HG03135 (cell line): ENCODE measurements around the gene IFITM10.

Experiments
- ATAC-seq: cut with Tn5 transposase; IDR thresholded peaks from one replicate; pipeline ENCODE4 v1.9.1; 2021; ENCODE audit warnings: mild to moderate bottlenecking, moderate library complexity; ENCODE audit not compliant: unreplicated experiment

IFITM10 gene

DNA sequence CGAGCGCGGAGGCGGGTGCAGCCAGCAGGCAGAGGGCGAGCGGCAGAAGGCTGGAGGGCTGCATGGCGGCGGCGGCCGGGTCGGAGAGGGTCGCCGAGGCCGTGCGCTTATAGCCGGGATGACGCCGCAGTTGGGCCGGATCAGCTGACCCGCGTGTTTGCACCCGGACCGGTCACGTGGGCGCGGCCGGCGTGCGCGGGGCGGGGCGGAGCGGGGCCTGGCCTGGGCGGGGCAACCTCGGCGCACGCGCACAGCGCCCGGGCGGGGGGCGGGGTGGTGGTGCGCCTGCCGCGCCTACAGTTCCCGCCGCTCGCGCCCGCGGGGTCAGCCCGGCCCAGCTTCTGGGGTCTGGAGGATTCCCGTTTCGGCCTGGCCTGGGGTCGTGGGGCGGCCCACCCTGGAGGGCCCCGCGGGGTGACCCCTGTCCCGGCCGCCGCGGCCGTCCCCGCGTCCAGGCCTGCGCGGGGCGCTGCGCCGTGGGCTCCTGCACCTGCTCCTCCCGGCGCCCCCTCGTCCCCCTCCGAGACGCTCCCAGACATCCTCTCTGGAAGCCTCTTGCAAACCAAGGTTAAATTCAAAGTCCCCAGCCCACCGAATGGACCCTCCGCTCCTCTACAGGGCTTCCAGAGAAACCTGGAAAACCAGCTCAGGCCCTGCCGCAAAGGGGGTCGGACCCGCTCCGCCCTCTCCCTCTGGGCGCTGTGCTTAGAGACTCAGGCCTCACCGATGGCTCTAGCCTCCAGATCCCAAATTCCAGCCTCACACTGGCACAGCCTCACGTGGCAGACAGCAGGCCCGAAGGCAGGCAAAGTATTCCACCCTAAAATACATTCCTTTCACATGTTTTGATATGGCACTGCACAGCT, 13.6 kb upstream of the IFITM10 start, which contains the start of gene CTSD:
Gene CTSD (minus strand): TSS at position 132 of the 866 bp plus-strand sequence. CDS start 68 bp downstream, at position 64.
- ATAC-seq: peak; percentile 58

DNA sequence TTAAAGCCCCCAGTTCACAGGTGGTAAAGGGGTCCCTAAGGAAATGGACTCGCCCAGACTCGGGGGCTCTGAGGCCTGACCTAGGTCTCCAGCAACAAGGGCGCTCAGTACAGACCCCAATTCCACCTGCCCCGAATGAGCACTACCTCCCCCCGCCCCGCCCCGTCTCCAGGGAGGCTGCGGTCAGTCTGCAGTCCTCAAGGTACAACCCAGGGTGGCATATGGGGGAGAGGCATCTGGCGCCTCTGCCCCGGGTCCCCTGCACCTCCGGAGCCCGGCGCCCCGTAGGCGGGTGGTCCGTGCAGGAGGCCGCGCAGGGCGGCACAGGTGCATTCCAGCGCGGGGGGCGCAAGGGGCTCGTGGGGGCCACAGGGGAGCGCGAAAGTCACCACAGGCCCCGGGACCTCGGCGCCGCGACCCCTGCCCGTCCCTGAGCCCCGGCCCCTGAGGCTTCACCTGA, 13.0 kb upstream of the IFITM10 start:
- ATAC-seq: peak; percentile 29

DNA sequence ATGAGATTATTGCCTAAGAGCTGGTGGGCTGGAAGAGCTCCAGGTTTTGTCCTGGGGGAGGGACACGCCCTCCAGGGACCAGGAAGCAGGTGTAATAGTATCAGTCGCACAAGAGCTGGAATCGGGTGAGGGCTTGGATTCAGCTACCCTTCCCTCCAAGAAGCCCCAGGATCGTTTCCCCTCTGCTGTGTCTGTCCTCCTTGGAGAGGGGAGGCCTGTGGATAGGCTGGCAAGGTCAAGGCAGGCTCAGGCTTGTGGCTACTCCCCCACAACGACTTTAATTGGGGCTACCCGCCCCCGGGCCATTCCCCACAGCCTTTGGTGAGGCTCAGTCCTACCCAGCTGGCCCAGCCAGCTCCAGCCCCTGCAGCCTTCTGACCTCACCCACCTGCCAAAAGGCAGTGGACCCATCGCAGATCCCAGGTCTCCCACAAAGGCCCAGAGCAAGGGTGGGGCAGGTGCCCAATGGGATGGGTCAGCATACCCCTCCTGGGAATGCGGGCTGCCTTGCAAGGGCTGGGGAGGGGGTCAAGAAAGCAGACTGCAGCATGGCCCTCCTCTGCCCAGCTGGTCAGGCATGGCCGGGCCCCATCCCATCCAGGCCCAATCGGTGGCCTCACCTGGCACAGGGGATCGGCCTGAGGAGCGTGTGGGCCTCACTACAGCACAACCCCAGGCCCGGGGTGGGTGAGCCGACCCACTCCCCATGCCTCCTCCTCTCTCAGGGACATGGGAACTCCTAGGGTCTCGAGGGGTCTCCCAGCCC, 12.3 kb upstream of the IFITM10 start:
- ATAC-seq: no peak

DNA sequence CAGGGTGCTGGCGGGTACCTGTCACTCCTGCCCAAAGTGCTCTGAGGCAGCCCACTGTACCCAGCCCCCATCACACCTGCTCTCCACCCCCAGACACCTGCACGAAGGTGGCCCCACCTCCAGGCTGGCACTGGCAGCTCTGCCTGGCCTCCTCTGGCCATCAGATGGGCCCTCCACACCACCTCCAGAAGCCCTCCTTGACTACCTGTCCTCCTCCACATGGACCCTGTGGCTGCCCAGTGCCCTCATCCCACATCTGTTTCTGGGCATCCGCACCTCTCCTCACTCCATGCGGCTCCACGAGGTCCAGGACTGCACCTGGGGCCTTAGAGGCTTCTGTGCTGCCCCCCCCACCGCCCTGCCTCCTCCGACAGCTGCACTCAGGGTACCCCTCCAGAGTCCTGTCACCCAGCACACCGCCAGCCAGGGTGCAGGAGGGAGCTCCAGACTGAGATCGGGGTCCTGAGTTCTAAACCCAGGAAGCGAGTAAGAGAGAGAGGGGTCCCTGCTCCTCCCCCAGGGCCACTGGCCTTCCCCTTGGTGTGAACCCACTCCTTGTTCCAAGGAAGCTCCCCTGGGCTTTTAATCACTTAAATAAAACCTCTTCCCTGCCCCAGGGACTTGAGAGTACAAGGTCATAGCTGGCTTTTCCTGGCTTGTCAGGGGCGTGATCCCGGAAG, 11.6 kb upstream of the IFITM10 start:
- no peak for ATAC-seq

DNA sequence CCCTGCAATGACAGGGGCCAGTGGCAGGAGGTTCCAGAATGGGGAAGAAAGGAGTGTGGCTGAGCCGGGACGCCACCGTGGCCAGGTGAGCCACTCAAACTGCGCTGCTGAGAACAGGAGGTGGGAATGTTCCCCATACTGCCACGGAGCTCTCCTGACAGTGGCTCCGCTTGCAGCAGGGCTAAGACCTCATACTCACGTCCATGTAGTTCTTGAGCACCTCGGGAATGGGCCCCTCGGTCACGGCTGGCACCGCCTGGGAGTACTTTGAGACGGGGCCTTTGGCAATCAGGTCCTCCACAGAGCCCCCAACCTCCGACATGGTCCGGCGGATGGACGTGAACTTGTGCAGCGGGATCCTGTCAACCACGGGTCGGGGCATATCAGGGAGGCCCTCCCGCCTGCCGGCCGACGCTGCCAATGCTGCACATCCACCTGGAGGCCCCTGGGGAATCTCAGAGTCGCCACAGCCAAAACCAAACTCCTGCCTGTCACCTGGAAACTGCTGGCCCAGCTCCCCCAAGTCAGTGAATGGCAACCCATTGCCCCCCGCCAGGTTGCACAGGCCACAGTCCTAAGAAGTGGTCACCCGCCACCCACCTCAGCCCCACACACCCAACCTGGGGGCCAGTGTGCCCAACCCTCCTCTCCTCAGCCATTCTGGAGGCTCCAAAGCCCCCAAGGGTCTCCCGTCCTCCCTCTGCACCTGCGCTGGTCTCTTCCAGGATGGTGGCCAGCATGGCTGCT, 10.9 kb upstream of the IFITM10 start:
- ATAC-seq: no peak

DNA sequence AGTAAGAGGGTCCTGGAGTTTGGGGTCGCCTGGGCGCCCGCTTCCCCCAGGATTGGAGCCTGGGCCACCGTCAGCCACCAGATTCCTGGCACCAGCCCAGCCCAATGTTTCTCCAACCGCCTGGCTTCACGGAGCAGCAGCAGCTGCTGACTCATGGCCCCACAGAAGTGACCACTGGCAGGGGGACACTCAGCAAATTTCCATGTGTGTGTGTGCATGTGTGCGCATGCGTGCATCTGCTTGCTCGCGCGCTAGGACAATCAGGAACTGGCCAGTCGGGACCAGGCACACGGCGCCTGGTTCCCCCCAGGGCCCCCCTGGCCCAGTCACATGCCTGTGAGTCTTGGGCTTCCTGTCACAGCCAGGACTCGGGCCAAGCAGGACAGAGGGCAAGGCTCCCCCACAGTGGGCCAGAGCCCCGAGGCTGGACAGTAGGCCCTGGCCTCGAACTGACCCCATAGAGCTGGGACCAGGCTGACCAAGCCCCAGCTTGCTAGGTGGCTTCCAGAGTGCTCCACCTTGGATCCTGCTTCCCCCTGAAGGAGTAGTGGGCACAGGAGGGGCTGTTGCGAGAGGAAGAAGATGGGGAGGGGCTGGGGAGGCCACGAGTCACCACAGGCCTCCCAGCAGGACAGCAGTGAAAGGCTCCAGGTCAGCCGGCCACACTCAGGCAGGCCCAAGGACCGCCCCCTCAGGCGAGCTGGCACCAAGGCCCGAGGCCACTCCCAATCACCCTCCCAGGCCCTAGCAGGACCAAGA, 10.1 kb upstream of the IFITM10 start:
- no peak for ATAC-seq

DNA sequence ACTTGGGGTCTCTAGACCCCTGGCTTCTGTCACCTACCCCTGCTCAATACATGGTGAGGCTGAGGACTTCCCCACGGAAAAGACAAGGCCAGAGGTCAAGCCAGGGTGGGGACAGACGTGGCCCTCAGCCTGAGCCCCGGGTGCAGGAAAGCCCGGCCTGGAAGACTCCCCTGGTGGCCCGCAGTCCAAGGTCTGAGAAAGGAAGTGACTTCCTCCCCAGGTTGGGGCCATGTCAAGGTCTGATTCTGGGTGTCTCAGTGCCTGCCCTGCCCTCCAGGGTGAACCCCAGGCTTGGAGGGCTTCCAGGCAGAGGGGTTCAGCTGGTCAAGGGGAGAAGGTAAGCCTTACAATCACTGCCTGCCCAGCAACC, 9.4 kb upstream of the IFITM10 start:
- no peak for ATAC-seq

DNA sequence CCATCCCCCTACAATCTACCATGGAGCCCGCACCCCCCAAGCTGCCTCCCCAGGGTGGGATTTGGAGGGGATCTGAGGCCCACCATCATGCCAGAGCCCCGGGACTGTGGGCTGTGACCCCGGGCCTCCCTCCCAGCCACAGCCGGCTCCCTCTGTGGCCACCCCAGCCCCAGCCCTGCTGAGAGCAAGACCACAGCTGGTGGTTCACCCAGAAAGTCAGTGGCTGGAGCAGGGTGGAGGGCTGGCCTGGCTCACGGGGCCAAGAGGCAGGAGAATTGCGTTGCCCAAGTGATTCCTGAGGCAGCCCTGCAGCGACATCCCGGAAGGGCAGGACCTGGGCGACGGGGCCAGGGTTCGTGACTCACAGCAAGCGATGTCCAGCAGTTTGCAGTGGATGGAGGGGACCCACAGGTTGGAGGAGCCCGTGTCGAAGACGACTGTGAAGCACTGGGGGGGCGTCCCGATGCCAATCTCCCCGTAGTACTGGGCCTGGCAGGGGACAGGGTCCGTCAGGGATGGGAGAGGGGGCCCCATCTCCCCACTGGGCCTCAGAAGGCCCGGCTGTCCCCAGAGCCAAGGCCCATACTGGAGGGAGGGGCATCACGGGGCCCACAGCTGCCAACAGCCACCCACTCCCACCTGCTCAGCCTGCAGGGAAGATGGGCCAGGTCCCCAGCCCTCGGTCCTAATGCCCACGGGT, 8.9 kb upstream of the IFITM10 start:
- ATAC-seq: no peak

DNA sequence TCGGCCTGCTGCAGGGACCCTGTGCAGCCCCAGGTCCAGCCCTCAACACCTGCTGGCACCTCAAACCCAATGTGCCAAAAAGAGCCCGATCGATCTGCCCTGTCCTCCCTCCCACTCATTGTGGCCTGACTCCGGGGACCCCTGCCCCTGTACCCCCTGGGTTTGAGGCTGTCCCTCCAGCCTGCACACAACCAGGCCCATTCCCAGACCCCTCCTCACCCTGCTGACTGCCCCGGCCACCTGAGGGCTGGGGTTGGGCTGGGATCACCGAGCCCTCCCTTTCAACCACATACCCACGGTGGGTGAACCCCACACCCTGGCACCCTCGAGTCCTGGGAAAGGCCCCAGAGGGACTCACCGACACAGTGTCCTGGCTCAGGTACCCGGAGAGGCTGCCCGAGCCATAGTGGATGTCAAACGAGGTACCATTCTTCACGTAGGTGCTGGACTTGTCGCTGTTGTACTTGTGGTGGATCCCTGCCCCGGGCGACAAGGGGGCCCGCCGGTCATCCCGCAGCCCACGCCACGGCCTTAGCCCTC, 8.3 kb upstream of the IFITM10 start:
- no peak for ATAC-seq

DNA sequence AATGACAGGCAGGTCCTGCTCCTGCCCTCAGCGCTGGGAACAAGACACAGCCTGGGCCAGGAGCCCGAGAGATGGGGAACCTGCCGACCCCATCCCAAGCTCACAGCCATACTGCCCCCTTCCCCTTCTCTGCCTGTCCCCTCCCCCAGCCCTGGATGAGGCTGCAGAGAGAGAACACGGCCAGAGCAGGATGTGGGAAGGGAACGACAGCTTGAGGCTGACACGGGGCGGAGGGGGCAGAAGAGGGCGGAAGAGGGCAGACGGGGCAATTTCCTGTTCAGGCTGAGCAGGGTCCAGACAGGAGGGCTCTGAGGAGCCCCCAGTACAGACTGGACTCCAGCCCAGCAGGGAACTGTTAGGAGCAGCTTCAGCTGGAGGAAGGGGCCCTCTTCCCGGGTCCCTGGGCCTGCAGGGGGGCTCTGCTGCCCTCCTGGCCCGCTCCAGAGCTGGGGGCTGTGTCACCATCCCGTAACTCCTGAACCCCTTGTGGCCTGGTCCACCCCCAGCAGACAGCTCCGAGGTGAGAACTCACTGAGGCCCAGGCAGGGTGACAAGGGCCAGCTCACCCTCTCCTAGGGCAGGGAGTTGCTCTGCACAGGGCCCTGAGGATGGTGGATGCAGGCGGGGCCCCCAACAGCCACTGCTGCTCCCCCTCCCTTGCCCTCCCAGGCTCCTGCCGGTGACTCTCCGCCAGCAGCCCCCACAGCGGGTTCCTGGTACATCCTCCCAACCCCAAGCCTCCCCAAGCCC, 7.6 kb upstream of the IFITM10 start:
- ATAC-seq: no peak

DNA sequence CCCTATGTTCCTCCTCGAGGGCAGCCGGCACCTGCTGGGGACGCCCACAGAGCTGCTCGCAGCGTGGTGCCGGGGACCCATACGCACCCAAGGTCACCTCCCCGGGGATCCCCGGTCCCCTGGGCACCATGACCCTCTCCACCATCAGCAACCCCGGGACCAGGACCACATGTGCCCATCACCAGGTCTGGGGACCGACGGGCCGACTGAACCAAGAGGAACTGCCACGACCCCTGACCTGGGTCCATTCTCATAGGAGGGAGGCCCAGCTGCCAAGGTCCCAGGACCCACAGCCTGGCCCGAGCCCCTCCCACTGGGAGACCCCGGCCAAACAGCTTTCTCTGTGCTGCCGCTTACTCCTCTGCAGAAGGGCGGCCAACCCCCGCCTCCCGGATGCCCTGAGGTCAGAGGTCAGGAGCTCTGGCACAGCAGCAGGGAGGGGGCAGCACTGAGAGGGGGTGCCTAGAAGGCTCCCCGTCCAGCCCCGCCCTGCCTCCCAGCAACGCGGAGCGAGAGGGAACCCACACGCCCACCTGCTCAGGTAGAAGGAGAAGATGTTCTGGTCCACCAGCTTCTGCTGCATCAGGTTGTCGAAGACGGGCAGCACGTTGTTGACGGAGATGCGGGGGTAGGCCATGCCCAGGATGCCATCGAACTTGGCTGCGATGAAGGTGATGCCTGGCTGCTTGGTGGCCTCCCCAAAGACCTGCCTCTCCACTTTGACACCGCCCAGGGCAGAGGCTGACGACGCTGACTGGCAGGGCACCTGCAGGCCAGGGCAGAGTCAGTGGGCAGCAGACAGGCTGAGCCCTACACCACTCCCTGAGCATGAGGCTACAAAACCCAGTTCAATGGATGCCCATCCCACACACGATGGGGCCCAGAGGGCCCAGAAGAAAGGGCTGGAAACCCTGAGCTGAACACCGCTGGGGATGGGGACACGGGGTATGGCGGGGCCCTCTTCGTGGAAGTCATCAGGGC, 6.7 kb upstream of the IFITM10 start:
- ATAC-seq: no peak

DNA sequence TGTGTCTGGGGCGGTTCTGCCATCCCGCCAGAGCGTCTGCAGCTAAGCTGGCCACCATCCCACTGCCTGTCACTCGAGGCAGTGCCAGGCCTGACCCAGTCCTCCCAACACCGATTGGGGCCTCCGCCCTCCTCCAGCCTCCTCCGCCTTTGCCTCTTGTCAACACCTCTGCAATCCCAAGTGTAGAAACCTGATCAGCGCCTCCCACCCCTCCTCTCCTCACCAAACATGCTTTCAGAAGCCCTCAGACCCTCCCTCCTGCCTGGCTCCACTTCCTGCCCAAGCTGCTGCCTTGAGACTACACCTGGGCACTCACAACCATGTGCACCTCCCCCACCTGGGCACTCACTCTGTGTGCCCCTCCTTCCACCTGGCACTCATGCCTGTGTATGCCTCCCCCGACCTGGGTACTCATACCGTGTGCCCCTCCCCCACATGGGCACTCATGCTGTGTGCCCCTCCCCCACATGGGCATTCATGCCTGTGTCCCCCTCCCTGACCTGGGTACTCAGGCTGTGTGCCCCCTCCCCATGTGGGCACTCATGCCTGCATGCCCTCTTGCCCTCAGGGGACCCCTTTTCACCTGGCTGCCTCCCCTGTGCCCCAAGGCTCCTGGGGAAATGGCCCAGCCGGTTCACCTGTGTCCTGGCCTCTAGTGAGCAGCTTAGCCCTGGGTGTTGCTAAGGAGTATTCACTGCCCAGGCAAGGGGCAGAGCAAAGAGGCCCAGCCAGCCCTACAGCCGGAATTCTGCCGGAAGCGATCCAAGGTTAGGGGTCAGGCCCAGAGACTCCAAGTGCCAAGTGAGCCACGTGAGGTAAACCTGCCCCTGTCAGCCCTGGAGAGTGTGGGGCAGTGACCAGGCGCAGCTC, 5.5 kb upstream of the IFITM10 start:
- ATAC-seq: no peak

DNA sequence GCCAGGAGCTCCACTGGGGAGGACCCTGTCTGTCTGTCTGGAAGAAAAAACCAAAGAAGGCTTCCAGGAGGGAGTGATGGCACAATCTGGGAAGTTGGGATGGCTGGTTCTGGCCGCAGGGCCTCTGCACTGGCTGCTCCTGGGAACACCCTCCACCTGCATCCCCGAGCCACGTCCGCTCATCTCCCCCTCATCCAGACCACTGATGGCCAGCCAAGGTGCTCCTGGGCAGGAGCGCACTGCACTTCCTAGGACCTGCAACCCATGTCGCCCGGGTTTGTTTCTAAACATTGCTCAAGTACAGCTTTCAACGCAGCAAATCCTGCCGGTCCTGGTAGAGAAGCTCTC, 4.9 kb upstream of the IFITM10 start:
- no peak for ATAC-seq

DNA sequence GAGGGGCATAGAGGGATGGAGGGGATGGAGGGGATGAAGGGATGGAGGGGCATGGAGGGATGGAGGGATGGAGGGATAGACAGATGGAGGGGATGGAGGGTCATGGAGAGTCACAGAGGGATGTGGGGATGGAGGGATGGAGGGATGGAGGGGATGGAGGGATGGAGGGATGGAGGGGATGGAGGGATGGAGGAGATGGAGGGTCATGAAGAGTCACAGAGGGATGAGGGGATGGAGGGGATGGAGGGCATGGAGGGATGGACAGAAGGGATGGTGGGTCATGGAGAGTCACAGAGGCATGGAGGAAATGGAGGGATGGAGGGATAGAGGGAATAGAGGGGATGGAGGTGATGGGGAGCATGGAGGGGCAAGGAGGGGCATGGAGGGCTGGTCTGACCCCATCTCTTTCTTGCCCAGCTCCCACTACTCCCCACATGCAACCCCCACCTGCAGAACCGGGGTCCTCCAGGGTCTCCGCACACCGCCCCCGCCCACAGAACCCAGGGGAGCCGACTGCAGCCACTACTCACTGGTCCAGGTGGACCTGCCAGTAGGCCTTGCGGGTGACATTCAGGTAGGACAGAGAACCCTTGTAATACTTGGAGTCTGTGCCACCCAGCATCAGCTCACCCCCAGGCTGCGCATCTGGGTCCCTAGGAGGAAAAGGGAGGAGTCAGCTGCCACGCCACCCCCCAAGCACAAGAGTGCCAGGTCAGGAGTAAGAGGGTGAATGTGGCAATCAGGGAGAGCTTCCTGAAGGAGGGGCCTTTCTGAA, 4.2 kb upstream of the IFITM10 start:
- no peak for ATAC-seq

DNA sequence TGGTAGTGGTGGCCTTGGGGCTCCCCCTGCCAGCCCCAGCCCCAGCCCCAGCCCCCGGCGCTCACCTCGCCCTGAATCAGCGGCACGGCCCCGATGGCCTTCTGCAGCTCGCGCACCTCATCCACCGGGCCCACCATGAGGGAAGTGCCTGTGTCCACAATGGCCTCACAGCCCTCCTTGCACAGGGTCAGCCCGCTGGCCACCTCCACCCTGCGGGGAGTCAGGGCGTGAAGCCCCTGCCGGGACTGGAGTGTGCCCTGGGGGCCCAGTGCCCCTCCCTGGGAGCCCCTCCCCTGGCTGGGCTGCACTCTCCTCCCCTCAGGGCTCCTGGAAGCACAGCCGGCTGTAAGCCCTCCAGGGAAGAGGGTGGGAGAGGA, 3.5 kb upstream of the IFITM10 start:
- no peak for ATAC-seq
